Endothelial cell of umbilical vein (primary cell): Measurements from ENCODE around the gene MAPKAP1.

Source experiments
- CTCF ChIP-seq, 2 donors: IDR thresholded peaks; 1 replicate in 1 of 2; 2 replicates in 1 of 2; pipeline ENCODE4 v1.5.1; 2011; ENCODE audit warnings: low read length in 2 of 2, mild to moderate bottlenecking in 2 of 2, moderate library complexity in 2 of 2, control low read depth in 1 of 2, inconsistent platforms in 1 of 2, low read depth in 1 of 2; ENCODE audit not compliant: insufficient read depth in 1 of 2; ENCODE audit errors: extremely low read depth in 1 of 2
- EZH2 ChIP-seq: IDR thresholded peaks from 2 replicates; pipeline ENCODE4 v1.6.1; 2012; ENCODE audit warnings: borderline replicate concordance, low read depth, mild to moderate bottlenecking, moderate library complexity, low read length, inconsistent platforms; ENCODE audit not compliant: severe bottlenecking
- FOS ChIP-seq: IDR thresholded peaks from 2 replicates; pipeline ENCODE4 v1.6.1; 2011; ENCODE audit warnings: mild to moderate bottlenecking, low read length, moderate library complexity, borderline replicate concordance; ENCODE audit not compliant: insufficient read depth
- GATA2 ChIP-seq: IDR thresholded peaks from 2 replicates; pipeline ENCODE4 v1.7.0; 2011; ENCODE audit warnings: low read depth, mild to moderate bottlenecking, moderate library complexity, mixed read lengths, low read length; ENCODE audit not compliant: insufficient read length, insufficient read depth
- JUN ChIP-seq: IDR thresholded peaks from 2 replicates; pipeline ENCODE4 v1.6.1; 2011; ENCODE audit warnings: borderline replicate concordance, low read depth; ENCODE audit not compliant: insufficient read length, insufficient read depth
- MAX ChIP-seq: IDR thresholded peaks from 2 replicates; pipeline ENCODE4 v1.6.1; 2011; ENCODE audit not compliant: insufficient read depth, insufficient read length
- MYC ChIP-seq: IDR thresholded peaks from one replicate; pipeline ENCODE4 v1.6.1; 2011; ENCODE audit warnings: mild to moderate bottlenecking, low read depth, low read length
- POLR2A ChIP-seq: IDR thresholded peaks from 2 replicates; pipeline ENCODE4 v1.6.1; 2012; ENCODE audit warnings: low read depth, mild to moderate bottlenecking, control low read depth, low read length
- POLR2AphosphoS5 ChIP-seq: IDR thresholded peaks from 2 replicates; pipeline ENCODE4 v1.6.1; 2012; ENCODE audit warnings: low read depth, mild to moderate bottlenecking, control low read depth, low read length, moderate library complexity; ENCODE audit not compliant: insufficient read depth

GRCh38 chr9:125511789-125512660 lies 195.0 kb downstream of the MAPKAP1 start:
- TF ChIP-seq CTCF (IDR thresholded peaks at IDR 0.05; ENCODE audit: extremely low read depth in 1 of 2, insufficient read depth in 1 of 2, low read depth in 1 of 2, low read length in 2 of 2) (no peak), EZH2 (no peak), FOS (no peak), POLR2A (no peak), POLR2AphosphoS5 (no peak), MAX (no peak), MYC (no peak), GATA2 (no peak), JUN (no peak)
